ENCODE measurements around the gene KIAA1549.
"Not testable (repeated sequence)": the region's sequence is repeated elsewhere in the genome, so short reads cannot be mapped to it uniquely, and the experiment has no call there.

The KIAA1549 gene

DNA sequence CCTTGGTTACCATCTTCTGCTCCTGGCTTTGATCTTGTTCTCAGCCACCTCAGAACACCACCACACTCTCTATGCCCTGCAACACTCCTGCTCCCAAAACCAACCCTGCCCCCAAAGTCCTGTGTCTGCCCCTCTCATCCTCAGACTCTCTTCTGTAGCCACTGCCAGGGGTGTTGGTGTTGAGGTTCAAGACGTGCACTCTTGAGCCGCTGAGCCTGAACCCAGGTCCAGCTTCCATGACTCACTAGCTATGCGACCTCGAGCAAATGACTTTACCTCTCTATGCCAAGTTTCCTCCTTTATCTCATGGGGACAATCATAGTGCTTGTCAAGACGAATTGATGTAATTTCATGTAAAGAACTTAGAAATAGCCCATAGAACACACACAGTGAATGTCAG is 182.4 kb downstream of the KIAA1549 start:
- no peak for DNase-seq

- DNase-seq: no peak
Observed at GRCh38 chr7:138797715-138798320, 183.4 kb downstream of the KIAA1549 start, which contains the start of the genes ATP6V0A4 and TMEM213. ATP6V0A4 (minus strand) TSS chr7:138798196; CDS start chr7:138771247, 26,949 bp downstream. TMEM213 (plus strand) TSS chr7:138797994; CDS start chr7:138798105, 111 bp downstream.

DNA sequence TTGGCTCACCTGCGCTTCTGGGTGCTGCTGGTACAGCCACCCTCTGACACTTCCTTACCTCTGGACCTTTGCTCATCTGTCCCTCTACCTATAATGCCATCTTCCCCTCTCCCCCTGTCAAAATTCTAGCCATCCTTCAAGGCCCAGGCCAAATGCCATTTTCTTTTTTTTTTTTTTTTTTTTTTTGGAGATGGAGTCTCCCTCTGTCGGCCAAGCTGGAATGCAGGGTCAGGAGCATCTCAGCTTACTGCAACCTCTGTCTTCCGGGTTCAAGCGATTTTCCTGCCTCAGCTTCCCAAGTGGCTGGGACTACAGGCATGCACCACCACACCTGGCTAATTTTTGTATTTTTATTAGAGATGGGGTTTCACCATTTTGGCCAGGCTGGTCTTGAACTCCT is 184.1 kb downstream of the KIAA1549 start:
- DNase-seq: not testable (repeated sequence)

DNA sequence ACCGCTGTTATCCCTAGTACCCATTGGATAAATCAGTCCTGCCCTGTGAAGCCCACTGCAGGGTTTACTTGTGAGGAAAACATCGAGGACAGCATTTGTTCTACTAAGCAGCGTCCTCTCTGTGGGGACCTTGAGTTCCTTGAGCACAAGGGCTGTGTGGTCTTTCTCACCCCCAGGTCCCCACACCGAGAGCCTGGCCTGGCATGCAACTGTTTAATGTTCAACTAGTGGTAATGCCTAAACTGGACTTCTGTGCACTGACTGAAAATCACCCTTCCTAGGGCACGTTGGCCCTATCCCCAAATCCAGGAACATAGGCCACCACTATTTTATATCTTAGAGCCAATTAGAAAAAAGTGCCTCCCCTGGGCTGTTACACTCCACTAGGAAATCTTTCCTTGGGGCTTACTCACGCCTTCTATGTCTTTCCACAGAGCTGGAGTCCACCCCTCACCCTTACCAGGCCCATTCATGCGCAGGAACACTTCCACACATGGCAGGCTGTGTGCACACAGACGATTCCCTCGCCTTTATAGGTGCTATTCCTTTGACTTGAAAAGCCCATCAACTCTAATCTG is 185.1 kb downstream of the KIAA1549 start:
- no peak for DNase-seq

DNA sequence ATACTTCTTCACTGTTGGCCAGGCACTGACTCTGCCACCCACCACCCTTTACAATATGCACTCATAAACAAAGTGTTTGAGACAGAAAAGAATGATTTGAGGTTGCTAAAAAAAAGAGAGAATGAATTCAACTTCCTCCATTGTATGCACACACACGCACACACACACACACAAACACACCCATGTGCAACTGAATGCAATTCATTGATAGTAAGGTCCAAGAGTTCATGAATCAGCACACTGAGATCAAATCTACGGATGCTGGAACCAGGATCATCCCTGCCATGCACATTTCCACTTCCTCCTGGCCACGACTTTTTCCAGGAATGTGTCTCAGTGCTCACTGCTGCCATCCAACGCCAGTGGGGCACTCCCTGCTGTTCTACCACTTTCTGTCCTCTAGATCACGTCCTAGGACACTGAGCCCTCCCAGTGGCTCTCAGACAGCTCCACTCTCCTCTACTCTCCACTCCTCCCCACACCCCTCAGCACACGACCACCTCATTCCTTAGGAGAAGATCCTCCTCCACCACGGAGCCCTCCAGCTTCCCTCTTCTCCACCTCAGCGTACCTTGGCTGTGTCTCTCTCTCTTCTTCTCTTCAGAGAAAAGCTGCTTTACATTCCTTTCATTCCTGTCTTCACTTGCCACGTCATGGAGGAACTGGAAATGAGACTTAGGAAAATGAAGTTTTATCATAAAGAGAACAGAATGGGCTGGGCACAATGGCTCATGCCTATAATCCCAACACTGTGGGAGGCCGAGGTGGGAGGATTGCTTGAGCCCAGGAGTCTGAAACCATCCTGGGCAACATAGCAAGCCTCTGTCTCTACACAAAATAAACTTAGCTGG is 195.4 kb downstream of the KIAA1549 start:
- no peak for DNase-seq

GRCh38 chr7:138784692-138785091 is 196.5 kb downstream of the KIAA1549 start:
- no peak for DNase-seq

Measured in NCI-H1048 (cell line).